Spleen (tissue), 7 donors: Measurements from ENCODE around the gene HOXA5.

Experiments used
- POLR2A ChIP-seq, 3 donors: fragments of 450-650 bp; IDR thresholded peaks; one replicate each; pipeline ENCODE4 v1.5.1; 2017; ENCODE audit warnings: antibody characterized with exemption in 3 of 3, mild to moderate bottlenecking in 1 of 3
- TF ChIP-seq, protein P1 (sequence below), 11 experiments: fragments of 200-600 bp in 7 of 11; fragments of 450-650 bp in 4 of 11; sonication (generic) in 4 of 11; IDR thresholded peaks in 8 of 11; conservative IDR thresholded peaks in 3 of 11; 1 replicate in 7 of 11; 2 replicates in 4 of 11; pipeline versions ENCODE4 v1.4.0 to v1.8.0; 2016 to 2021; ENCODE audit warnings: antibody characterized with exemption in 11 of 11, inconsistent platforms in 4 of 11, mild to moderate bottlenecking in 1 of 11
- donor health status: DM: no; HTN: no; CAD: no; lungs with moderate emphysema.
- donor health status: DM: no; HTN: no; CAD: no.
- donor health status: DM: no; HTN: no; CAD: no.

DNA sequence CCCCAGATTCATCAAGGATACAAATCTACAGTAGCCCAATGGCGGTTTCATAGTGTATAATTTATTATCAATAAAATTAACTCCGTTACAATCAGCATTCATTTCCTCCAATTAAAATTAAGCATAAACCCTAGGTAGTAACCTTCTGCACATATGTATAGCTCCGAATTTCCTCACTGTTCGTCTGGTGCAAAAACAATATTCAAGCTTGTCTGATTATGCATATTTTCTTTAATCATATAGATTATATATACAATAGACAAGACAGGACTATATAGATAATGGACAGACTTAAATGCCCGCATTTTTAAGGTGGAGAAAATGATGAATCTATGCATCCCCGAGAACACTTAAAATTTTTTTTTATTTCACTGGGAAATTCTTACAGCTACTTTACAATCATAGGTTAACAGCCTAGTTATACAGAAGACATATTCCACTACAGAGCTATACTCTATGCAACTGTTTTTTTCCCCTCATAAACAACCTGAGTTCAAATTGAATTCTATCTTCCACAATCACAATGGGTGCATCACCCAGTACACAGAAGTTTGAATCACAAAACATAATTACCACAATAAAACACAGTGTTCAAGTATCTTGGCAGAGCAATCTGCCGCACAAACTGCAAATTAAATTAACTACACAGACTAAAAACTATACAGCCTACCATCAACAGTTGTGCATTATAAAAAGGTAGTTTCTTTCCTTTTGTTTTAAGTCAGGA is 19.2 kb upstream of the HOXA5 start:
- TF ChIP-seq, protein P1, sequence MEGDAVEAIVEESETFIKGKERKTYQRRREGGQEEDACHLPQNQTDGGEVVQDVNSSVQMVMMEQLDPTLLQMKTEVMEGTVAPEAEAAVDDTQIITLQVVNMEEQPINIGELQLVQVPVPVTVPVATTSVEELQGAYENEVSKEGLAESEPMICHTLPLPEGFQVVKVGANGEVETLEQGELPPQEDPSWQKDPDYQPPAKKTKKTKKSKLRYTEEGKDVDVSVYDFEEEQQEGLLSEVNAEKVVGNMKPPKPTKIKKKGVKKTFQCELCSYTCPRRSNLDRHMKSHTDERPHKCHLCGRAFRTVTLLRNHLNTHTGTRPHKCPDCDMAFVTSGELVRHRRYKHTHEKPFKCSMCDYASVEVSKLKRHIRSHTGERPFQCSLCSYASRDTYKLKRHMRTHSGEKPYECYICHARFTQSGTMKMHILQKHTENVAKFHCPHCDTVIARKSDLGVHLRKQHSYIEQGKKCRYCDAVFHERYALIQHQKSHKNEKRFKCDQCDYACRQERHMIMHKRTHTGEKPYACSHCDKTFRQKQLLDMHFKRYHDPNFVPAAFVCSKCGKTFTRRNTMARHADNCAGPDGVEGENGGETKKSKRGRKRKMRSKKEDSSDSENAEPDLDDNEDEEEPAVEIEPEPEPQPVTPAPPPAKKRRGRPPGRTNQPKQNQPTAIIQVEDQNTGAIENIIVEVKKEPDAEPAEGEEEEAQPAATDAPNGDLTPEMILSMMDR (IDR thresholded peaks at IDR 0.05 in 8 of 11, conservative IDR thresholded peaks at IDR 0.05 in 3 of 11): no peak
- no peak for TF ChIP-seq POLR2A (IDR thresholded peaks at IDR 0.05)
